Colonic mucosa (tissue), 4 donors: ENCODE measurements around the gene VEZF1. TPM values are rescaled to one million over a fixed set of nuclear protein-coding genes. Genes with fewer than 3 reads are reported as not detected.
"Not testable (repeated sequence)": the region's sequence is repeated elsewhere in the genome, so short reads cannot be mapped to it uniquely, and the experiment has no call there.

Experiments used
- DNase-seq: peaks from one replicate; pipeline ENCODE4 v3.0.0-alpha.2; 2020
- H3K27ac ChIP-seq: fragments of 200-600 bp; one replicate; pipeline ENCODE4 v1.8.0; 2021
- H3K27me3 ChIP-seq: fragments of 200-600 bp; one replicate; pipeline ENCODE4 v1.8.0; 2021
- H3K36me3 ChIP-seq: fragments of 200-600 bp; one replicate; pipeline ENCODE4 v1.8.0; 2021
- H3K4me1 ChIP-seq: fragments of 200-600 bp; one replicate; pipeline ENCODE4 v1.8.0; 2021; ENCODE audit warnings: mild to moderate bottlenecking
- H3K4me3 ChIP-seq: fragments of 200-600 bp; one replicate; pipeline ENCODE4 v1.8.0; 2021
- H3K9ac ChIP-seq, 2 donors: one replicate each; pipeline ENCODE4 v1.7.0; 2013; ENCODE audit warnings: control low read depth in 2 of 2, low read depth in 2 of 2, low read length in 2 of 2
- H3K9me3 ChIP-seq: fragments of 200-600 bp; one replicate; pipeline ENCODE4 v1.8.0; 2021
- CTCF ChIP-seq: fragments of 200-600 bp; IDR thresholded peaks from one replicate; pipeline ENCODE4 v1.8.0; 2022; ENCODE audit warnings: antibody characterized with exemption, mild to moderate bottlenecking
- intact Hi-C: fragments of 100-400 bp; cut with DNase I; formaldehyde crosslinking; loops from one replicate; pipeline ENCODE4 v1.14.1; 2022
- total RNA-seq, 2 donors: library from RNA; stranded (reverse); fragmentation: NEBNext Ultra II Directional in 1 of 2; extraction: Animal tissue kit (Norgen Biotek cat#: 25700) in 1 of 2; gene quantifications; one replicate each; pipeline ENCODE4 v1.2.1, GENCODE V29; 2021
- donor health status: healthy.
- donor health status: DM: no; HTN: no; CAD: no.
- donor health status: DM: no; HTN: no; CAD: no.

VEZF1 gene
- total RNA-seq, 2 donors from 2014 or later, result 35.7 to 52.8 TPM

- H3K36me3 ChIP-seq, result no peaks in the 10 kb centered on the region
- H3K9me3 ChIP-seq, result no peaks in the 10 kb centered on the region
- no peak overlapping the region for H3K4me3 ChIP-seq
- H3K27me3 ChIP-seq, result no peaks in the 10 kb centered on the region
- no peak overlapping the region for H3K27ac ChIP-seq
- H3K4me1 ChIP-seq, result no peaks in the 10 kb centered on the region
- intact Hi-C loops, result no loop called here
- peak; percentile 10 for DNase-seq
- TF ChIP-seq CTCF, result no peak
- H3K9ac ChIP-seq, result no peak overlapping the region
These were observed 22.4 kb downstream of the VEZF1 start for GRCh38 chr17:57965521-57966160.

GRCh38 chr17:57963149-57963511, 24.9 kb downstream of the VEZF1 start:
- no peak overlapping the region for H3K9ac ChIP-seq
- no peak overlapping the region for H3K27ac ChIP-seq
- intact Hi-C loops, result no loop called here
- H3K4me3 ChIP-seq, result no peak overlapping the region
- H3K27me3 ChIP-seq, result no peaks in the 10 kb centered on the region
- no peaks in the 10 kb centered on the region for H3K9me3 ChIP-seq
- no peaks in the 10 kb centered on the region for H3K4me1 ChIP-seq
- no peak for DNase-seq
- no peaks in the 10 kb centered on the region for H3K36me3 ChIP-seq
- no peak for TF ChIP-seq CTCF

GRCh38 chr17:57962279-57963148, 25.5 kb downstream of the VEZF1 start:
- no peaks in the 10 kb centered on the region for H3K36me3 ChIP-seq
- H3K27ac ChIP-seq, result no peak overlapping the region
- no peaks in the 10 kb centered on the region for H3K9me3 ChIP-seq
- H3K4me1 ChIP-seq, result no peaks in the 10 kb centered on the region
- intact Hi-C loops, result no loop called here
- no peak for TF ChIP-seq CTCF
- no peak overlapping the region for H3K4me3 ChIP-seq
- no peak for DNase-seq
- H3K27me3 ChIP-seq, result no peaks in the 10 kb centered on the region
- no peak overlapping the region for H3K9ac ChIP-seq

- H3K4me1 ChIP-seq, result peaks cover 8% of the 10 kb centered on the region
- no peak for TF ChIP-seq CTCF
- no peak overlapping the region for H3K9ac ChIP-seq
- no peak overlapping the region for H3K4me3 ChIP-seq
- intact Hi-C loops, result loop anchor here (5.0 kb wide), 1 partner anchor 68 kb away; no protein-coding TSS in a partner anchor
- H3K9me3 ChIP-seq, result no peaks in the 10 kb centered on the region
- peak; percentile 9 for DNase-seq
- H3K27me3 ChIP-seq, result no peaks in the 10 kb centered on the region
- no peaks in the 10 kb centered on the region for H3K36me3 ChIP-seq
- H3K27ac ChIP-seq, result no peak overlapping the region
These were observed 28.1 kb downstream of the VEZF1 start for GRCh38 chr17:57959929-57960328.

- H3K27ac ChIP-seq, H3K4me3 ChIP-seq, H3K9ac ChIP-seq, H3K4me1 ChIP-seq, H3K27me3 ChIP-seq, H3K9me3 ChIP-seq, H3K36me3 ChIP-seq: not testable (repeated sequence)
- peak; percentile 6 for DNase-seq
- intact Hi-C loops, result loop anchor here (5.0 kb wide), 1 partner anchor 66 kb away; no protein-coding TSS in a partner anchor
These were observed 29.7 kb downstream of the VEZF1 start for GRCh38 chr17:57958391-57958790.

GRCh38 chr17:57957886-57958285, 30.2 kb downstream of the VEZF1 start:
- intact Hi-C loops, result loop anchor here (5.0 kb wide), 1 partner anchor 66 kb away; no protein-coding TSS in a partner anchor
- no peaks in the 10 kb centered on the region for H3K36me3 ChIP-seq
- no peak for TF ChIP-seq CTCF
- H3K9ac ChIP-seq, result no peak overlapping the region
- peaks cover 8% of the 10 kb centered on the region for H3K4me1 ChIP-seq
- no peak overlapping the region for H3K27ac ChIP-seq
- H3K9me3 ChIP-seq, result no peaks in the 10 kb centered on the region
- peak; percentile 11 for DNase-seq
- H3K27me3 ChIP-seq, result no peaks in the 10 kb centered on the region
- H3K4me3 ChIP-seq, result no peak overlapping the region
